Skeletal muscle satellite cell (primary cell): ENCODE measurements around the gene SHLD1.

Experiments
- H3K27me3 ChIP-seq: 2 replicates; pipeline ENCODE4 v1.7.0; 2013; ENCODE audit warnings: low read length; ENCODE audit not compliant: control insufficient read depth, insufficient read depth
- H3K36me3 ChIP-seq: 2 replicates; pipeline ENCODE4 v1.7.0; 2013; ENCODE audit warnings: mild to moderate bottlenecking, control low read depth, low read length; ENCODE audit not compliant: insufficient read depth
- H3K4me1 ChIP-seq: 2 replicates; pipeline ENCODE4 v1.7.0; 2013; ENCODE audit warnings: low read length; ENCODE audit not compliant: control insufficient read depth, insufficient read depth
- H3K4me2 ChIP-seq: 2 replicates; pipeline ENCODE4 v1.7.0; 2013; ENCODE audit warnings: mild to moderate bottlenecking, low read length
- H3K4me3 ChIP-seq: 2 replicates; pipeline ENCODE4 v1.7.0; 2013; ENCODE audit warnings: low read length
- H3K9ac ChIP-seq: 2 replicates; pipeline ENCODE4 v1.7.0; 2013; ENCODE audit warnings: mild to moderate bottlenecking, low read depth, low read length, moderate library complexity
- H3K9me3 ChIP-seq: replicated peaks from 2 replicates; pipeline ENCODE4 v1.7.0; 2013; ENCODE audit warnings: mild to moderate bottlenecking, control low read depth, low read length

SHLD1 gene

DNA sequence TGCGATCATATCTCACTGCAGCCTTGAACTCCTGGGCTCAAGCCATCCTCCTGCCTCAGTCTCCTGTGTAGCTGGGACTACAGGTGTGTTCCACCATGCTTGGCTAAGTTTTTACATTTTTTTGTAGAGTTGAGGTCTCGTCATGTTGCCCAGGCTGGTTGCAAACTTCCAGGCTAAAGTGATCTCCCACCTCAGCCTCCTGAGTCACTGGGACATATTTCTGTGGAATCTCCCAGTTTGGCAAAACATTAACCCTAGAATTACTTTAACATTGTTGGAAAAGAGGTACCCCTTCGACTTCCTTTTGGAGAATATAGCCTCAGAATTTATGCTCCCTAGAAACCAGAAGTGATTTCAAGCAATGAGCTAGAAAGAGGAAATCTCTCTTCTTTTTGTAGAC is 57.2 kb downstream of the SHLD1 start:
- no peaks in the 10 kb centered on the region for H3K27me3 ChIP-seq
- H3K4me1 ChIP-seq, result peaks cover 9% of the 10 kb centered on the region
- H3K9ac ChIP-seq, result no peak overlapping the region
- no peak overlapping the region for H3K4me2 ChIP-seq
- no peaks in the 10 kb centered on the region for H3K36me3 ChIP-seq
- no peaks in the 10 kb centered on the region for H3K9me3 ChIP-seq
- H3K4me3 ChIP-seq, result no peak overlapping the region

DNA sequence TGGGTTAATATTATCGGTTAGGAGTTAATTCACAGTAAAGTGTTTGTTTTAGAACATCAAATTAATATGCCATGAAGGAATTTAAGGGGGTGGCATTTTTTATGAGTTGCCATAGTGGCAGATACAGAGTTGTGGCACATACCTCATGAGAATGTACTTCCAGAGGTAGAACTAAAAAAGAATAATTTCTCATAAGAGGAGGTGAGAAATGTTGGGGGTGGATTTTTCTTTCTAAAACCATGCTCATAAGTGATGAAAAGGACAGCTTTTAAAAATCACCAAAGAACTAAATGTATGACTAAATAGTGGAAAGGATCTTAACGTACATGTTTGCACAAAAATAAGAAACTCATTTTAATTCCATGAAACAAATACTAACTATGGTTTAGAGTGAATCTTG is 58.7 kb downstream of the SHLD1 start:
- no peaks in the 10 kb centered on the region for H3K36me3 ChIP-seq
- peaks cover 9% of the 10 kb centered on the region for H3K4me1 ChIP-seq
- H3K27me3 ChIP-seq, result no peaks in the 10 kb centered on the region
- no peak overlapping the region for H3K4me3 ChIP-seq
- H3K9me3 ChIP-seq, result no peaks in the 10 kb centered on the region
- H3K9ac ChIP-seq, result no peak overlapping the region
- H3K4me2 ChIP-seq, result no peak overlapping the region

DNA sequence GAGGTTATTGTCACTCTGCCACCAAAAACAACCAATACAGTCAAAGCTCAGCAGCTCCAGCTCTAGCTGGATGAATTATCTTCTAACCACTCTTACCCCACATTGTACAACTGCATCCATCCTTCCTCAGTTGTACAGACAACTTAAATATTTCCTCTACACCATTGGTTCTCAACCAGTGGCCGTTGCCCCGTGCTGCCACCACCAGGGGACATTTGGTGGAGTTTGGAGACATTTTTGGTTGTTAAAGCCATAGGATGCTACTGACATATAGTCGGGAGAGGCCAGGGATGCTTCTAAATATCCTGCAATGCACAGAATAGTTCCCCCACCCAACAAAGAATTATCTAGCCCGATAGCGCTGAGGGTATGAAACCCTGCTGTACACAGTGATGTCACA is 59.3 kb downstream of the SHLD1 start:
- Histone ChIP-seq H3K4me3 (no peak overlapping the region), H3K4me2 (no peak overlapping the region)

DNA sequence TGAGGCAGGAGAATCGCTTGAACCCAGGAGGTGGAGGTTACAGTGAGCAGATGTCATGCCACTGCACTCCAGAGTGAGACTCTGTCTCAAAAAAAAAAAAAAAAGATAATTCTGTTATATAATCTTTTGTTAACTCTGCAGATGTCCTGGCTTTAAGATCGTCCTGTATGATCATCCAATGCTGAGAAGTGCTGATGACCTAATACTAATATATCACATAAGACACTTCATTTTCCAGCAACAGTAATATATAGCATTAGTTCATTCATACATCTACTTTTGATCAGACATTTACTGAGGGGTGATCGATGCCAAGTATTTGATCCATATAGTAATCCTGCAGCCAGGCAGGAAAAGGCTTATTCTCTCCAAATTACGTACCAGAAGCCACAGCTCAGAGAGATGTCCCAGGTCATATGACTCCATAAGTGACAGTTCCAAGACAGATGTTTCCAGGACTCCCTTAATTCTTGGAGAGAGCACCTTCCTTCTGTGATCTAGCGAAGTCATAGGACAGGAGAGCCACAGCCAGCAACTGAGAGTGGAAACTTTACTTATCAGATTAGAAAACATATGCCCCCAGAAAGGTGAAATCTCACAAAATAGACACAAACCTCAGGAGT is 60.7 kb downstream of the SHLD1 start:
- no peak overlapping the region for H3K4me3 ChIP-seq
- no peak overlapping the region for H3K9ac ChIP-seq
- H3K27me3 ChIP-seq, result no peaks in the 10 kb centered on the region
- H3K9me3 ChIP-seq, result no peaks in the 10 kb centered on the region
- H3K4me1 ChIP-seq, result no peaks in the 10 kb centered on the region
- H3K36me3 ChIP-seq, result no peaks in the 10 kb centered on the region
- no peak overlapping the region for H3K4me2 ChIP-seq

More for the DNA sequence above, 59.3 kb downstream of the SHLD1 start:
- no peaks in the 10 kb centered on the region for H3K9me3 ChIP-seq
- H3K27me3 ChIP-seq, result no peaks in the 10 kb centered on the region
- no peak overlapping the region for H3K9ac ChIP-seq
- H3K4me1 ChIP-seq, result peaks cover 6% of the 10 kb centered on the region
- no peaks in the 10 kb centered on the region for H3K36me3 ChIP-seq

DNA sequence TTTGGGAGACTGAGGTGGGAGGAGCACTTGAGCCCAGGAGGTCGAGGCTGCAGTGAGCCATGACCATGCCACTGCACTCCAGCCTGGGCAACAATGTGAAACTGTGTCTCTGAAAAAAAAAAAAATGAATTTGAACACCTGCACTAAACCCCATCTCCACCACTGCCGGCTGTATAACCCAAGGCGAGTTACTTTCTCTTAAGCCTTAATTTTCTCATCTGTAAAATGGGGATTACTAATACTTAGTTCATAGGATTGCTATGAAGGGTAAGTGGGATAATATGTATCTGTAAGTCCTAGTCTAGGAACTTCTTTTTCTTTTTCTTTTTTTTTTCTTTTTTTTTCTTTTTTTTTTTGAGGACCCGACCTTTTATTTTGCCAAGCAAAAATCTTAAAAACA is 61.5 kb downstream of the SHLD1 start:
- H3K27me3 ChIP-seq, result no peaks in the 10 kb centered on the region
- no peak overlapping the region for H3K9ac ChIP-seq
- no peak overlapping the region for H3K4me2 ChIP-seq
- H3K36me3 ChIP-seq, result no peaks in the 10 kb centered on the region
- H3K4me3 ChIP-seq, result no peak overlapping the region
- no peaks in the 10 kb centered on the region for H3K4me1 ChIP-seq
- no peaks in the 10 kb centered on the region for H3K9me3 ChIP-seq

DNA sequence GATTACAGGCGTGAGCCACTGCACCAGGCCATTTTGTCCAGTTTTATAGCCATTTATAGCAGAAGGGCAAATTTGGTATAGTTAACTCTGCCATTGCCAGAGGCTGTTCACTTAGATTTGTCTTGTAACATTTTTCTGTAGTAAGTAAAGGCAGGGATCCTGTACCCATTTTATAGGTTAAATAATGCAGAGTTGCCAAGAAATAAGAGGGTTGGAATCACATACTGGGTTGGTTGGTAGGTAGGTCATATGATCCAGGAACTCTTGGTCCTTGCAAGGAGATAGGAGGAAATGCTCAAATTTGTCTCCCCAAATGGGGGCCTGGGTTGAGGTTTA is 68.1 kb downstream of the SHLD1 start:
- Histone ChIP-seq H3K4me2 (no peak overlapping the region), H3K4me3 (no peak overlapping the region), H3K27me3 (no peaks in the 10 kb centered on the region), H3K36me3 (no peaks in the 10 kb centered on the region), H3K9ac (no peak overlapping the region), H3K9me3 (no peaks in the 10 kb centered on the region), H3K4me1 (no peaks in the 10 kb centered on the region)

DNA sequence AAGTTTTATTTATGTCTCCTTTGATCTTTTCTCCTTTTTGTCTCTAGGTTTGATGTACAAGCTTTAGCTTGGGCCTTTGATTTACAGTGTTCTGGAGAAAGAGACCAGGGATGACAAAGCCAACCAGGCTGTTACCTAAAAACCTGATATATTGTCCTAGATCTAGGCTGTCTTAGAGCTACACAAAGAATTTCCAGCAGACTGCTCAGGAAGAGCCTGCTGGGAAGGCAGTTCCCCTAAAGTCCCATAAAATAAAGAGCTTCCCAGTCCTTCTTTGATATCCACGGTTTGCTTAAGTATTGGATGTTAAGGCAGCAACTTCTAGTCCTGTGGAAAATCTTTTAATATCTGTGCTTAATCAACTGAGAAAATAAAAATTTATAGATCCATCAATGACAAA is 70.5 kb downstream of the SHLD1 start:
- H3K4me1 ChIP-seq, result no peaks in the 10 kb centered on the region
- H3K9me3 ChIP-seq, result no peaks in the 10 kb centered on the region
- no peak overlapping the region for H3K4me2 ChIP-seq
- no peak overlapping the region for H3K4me3 ChIP-seq
- no peaks in the 10 kb centered on the region for H3K27me3 ChIP-seq
- no peaks in the 10 kb centered on the region for H3K36me3 ChIP-seq
- no peak overlapping the region for H3K9ac ChIP-seq

DNA sequence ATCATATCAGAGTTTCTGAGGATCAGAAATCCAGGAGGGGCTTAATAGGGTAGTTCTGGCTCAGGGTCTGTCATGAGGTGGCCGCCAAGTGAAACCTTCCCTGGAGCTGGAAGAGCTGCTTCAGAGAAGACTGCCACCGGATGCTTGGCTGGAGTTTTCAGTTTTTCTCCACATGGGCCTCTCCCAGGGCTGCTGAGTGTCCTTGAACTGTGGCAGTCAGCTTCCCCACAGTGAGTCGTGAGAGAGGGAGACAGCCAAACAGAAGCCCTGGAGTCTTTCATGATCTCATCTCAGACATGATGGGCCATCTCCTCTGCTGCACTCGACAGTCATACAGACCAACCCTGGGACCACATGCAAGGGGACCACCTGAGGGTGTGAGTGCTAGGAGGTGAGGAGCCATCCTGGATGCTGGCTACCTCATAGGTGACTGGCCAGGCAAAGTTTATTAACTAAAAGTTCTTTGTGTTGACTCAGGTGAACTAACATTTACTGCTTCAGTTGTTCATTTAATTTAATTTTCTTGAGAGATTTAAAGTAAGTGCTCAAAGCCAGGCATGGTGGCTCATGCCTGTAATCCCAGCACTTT is 71.5 kb downstream of the SHLD1 start:
- Histone ChIP-seq H3K4me2 (no peak overlapping the region), H3K4me3 (no peak overlapping the region), H3K4me1 (no peaks in the 10 kb centered on the region), H3K36me3 (no peaks in the 10 kb centered on the region), H3K9ac (no peak overlapping the region), H3K27me3 (no peaks in the 10 kb centered on the region), H3K9me3 (no peaks in the 10 kb centered on the region)

DNA sequence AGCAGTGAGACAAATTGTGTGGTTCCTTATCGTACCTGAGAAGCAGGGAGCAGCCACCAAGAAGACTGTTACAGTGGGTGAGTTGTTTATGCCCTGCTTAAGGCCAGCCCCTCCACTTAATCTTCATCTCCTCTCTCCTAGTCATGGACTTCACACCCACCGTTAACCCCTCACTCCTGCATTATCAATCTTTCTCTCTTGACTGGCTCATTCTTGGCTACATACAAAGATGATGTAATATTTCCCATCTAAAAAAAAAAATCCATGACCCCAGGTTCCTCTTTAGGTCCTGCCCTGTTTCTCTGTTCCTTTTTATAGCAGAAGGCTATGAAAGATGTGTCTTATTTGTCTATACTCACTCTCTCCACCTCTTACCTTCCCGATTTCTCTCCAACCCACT is 72.4 kb downstream of the SHLD1 start:
- Histone ChIP-seq H3K4me2 (no peak overlapping the region), H3K9me3 (no peaks in the 10 kb centered on the region), H3K9ac (no peak overlapping the region), H3K4me3 (no peak overlapping the region), H3K4me1 (no peaks in the 10 kb centered on the region), H3K36me3 (no peaks in the 10 kb centered on the region), H3K27me3 (no peaks in the 10 kb centered on the region)

DNA sequence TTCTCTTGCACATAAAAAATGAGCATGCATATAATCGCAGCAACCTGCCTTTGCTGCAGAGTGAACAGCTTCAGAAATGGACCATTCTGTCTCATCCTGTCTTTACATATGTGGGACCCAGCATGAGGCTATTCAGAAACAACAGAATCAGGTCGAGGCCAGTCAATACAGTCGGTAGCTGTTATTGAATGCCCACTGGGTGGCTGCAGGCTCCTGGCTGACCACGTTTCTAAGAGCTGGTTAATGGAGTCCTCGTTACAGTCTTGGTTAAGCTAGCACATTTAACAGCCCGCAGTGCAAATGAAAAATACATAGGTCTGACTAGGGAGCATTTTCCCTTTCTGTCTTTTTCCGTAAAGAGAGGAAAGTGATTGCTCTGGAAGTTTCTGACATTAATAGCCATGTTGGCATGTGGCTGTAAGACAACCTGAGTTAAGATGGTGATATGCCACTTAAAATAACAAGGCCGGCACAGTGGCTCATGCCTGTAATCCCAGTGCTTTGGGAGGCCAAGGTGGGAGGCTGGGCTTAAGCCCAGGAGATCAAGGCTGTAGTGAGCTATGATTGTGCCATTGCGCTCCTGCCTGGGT is 75.0 kb downstream of the SHLD1 start:
- H3K4me2 ChIP-seq, result no peak overlapping the region
- H3K4me3 ChIP-seq, result no peak overlapping the region
- no peaks in the 10 kb centered on the region for H3K36me3 ChIP-seq
- H3K4me1 ChIP-seq, result no peaks in the 10 kb centered on the region
- no peak overlapping the region for H3K9ac ChIP-seq
- H3K9me3 ChIP-seq, result no peaks in the 10 kb centered on the region
- H3K27me3 ChIP-seq, result no peaks in the 10 kb centered on the region

DNA sequence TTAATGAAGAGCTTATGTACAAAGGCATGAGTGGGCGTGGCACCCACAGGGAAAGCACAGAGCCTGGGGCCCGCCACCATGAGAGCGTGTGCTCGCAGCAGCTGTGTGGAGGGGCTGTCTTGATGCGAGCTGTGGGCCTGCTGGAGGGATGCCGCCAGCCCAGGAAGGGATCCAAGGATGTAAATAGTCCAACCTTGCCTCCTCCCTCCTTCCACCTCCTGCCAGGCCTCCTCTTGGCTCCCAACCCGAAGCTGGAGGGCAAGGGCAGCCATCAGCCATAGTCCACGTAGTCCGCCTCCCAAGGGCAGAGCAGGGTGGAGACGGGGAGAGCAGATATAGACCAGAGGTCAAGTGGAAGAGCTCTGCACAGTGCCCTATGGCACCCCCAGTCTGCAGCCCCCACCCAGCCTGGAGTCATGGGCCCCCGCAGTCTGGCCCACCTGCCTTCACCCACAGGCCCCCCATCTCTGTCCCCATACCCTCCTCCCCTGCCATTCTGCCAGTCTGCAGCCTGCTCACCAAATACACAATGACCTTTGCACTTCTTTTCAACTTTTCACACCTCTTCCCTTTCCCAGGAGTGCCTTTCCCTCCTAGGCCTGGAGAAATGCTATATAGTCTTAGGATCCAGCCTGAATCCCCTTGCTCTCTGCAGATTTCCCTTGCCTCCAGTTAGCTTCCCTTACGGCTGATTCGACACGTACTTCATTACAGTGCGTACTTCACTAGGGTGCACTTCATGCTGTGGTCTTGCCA is 77.1 kb downstream of the SHLD1 start:
- Histone ChIP-seq H3K27me3 (no peaks in the 10 kb centered on the region), H3K36me3 (no peaks in the 10 kb centered on the region), H3K9ac (no peak overlapping the region), H3K9me3 (no peaks in the 10 kb centered on the region), H3K4me2 (no peak overlapping the region), H3K4me1 (no peaks in the 10 kb centered on the region), H3K4me3 (no peak overlapping the region)
